Measurements from ENCODE around the gene MRPL22. TPM values are rescaled to one million over a fixed set of nuclear protein-coding genes. Genes with fewer than 3 reads are reported as not detected.

Gene MRPL22
- total and polyA plus RNA-seq, 2 donors (not counting 1 experiment from before 2014, with no cell fraction given): 17.8 to 42.6 TPM

DNA sequence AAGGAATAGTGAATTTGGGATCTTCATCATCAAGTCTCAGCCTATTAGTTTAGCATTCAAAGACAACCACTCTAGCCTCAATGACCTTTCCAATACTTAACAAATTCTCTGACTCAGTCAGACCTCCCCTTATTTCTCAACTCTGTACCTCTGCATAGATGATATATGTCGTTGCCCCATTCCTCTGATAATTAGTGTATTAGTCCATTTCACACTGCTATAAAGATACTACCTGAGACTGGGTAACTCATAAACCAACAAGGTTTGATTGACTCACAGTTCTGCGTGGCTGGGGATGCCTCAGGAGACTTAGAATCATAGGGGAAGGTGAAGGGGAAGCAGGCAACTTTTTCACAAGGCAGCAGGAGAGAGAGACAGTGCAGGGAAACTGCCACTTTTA is 8.9 kb downstream of the MRPL22 start:
- no peak for TF ChIP-seq EZH2 (IDR thresholded peaks at IDR 0.05; ENCODE audit: low read length, missing control alignments)
- TF ChIP-seq, protein P1, sequence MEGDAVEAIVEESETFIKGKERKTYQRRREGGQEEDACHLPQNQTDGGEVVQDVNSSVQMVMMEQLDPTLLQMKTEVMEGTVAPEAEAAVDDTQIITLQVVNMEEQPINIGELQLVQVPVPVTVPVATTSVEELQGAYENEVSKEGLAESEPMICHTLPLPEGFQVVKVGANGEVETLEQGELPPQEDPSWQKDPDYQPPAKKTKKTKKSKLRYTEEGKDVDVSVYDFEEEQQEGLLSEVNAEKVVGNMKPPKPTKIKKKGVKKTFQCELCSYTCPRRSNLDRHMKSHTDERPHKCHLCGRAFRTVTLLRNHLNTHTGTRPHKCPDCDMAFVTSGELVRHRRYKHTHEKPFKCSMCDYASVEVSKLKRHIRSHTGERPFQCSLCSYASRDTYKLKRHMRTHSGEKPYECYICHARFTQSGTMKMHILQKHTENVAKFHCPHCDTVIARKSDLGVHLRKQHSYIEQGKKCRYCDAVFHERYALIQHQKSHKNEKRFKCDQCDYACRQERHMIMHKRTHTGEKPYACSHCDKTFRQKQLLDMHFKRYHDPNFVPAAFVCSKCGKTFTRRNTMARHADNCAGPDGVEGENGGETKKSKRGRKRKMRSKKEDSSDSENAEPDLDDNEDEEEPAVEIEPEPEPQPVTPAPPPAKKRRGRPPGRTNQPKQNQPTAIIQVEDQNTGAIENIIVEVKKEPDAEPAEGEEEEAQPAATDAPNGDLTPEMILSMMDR (conservative IDR thresholded peaks at IDR 0.05 in 1 of 2, IDR thresholded peaks at IDR 0.05 in 1 of 2; ENCODE audit: low read depth in 1 of 2, low read length in 2 of 2): no peak
- no peaks in the 10 kb centered on the region for H4K20me1 ChIP-seq (ENCODE audit: control insufficient read depth, extremely low read depth, insufficient read depth, low read length)
- H2AFZ ChIP-seq (ENCODE audit: low read length): no peak overlapping the region
- H3K27me3 ChIP-seq (ENCODE audit: control insufficient read depth, insufficient read depth, low read length): no peaks in the 10 kb centered on the region
- H3K79me2 ChIP-seq (ENCODE audit: control insufficient read depth, insufficient read depth, low read length): peaks cover 21% of the 10 kb centered on the region
- DNase-seq (ENCODE audit: low read depth in 2 of 2): no peak
- H3K9ac ChIP-seq (ENCODE audit: insufficient read depth, low read length): no peak overlapping the region
- H3K27ac ChIP-seq (ENCODE audit: insufficient read depth, low read length): no peak overlapping the region
- H3K36me3 ChIP-seq (ENCODE audit: control insufficient read depth, insufficient read depth, low read length): no peaks in the 10 kb centered on the region
- no peaks in the 10 kb centered on the region for H3K4me1 ChIP-seq (ENCODE audit: control insufficient read depth, extremely low read depth, insufficient read depth, low read length)
- no peaks in the 10 kb centered on the region for H3K9me3 ChIP-seq (ENCODE audit: control insufficient read depth, insufficient read depth, low read depth, low read length)
- no peak overlapping the region for H3K4me2 ChIP-seq (ENCODE audit: extremely low read depth, insufficient read depth, low read length)
- H3K4me3 ChIP-seq (replicated peaks in 1 of 4; ENCODE audit: control extremely low read depth in 1 of 4, insufficient read depth in 1 of 4, low read depth in 3 of 4, low read length in 4 of 4): no peak overlapping the region

DNA sequence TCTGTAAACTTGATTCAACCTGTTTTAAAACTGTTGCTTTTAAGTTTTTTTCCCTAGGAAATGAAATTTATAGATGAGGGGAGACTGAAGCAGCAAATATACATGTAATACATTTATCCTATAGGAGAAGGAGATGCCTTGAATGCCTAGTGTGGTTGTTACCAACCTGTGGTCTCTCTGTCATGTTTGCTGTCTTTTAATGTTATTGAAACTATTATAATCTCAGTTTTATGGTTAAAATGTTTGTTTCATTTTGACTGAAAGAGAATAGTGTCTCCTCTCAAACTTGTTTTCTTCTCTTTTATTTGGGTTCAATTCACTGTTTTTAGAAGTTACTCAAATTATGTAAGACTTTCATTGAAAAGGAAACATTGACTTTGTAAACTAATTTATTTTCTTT is 15.8 kb downstream of the MRPL22 start:
- H3K27me3 ChIP-seq (ENCODE audit: control insufficient read depth, insufficient read depth, low read length): no peaks in the 10 kb centered on the region
- H3K4me2 ChIP-seq (ENCODE audit: extremely low read depth, insufficient read depth, low read length): no peak overlapping the region
- no peak overlapping the region for H3K9ac ChIP-seq (ENCODE audit: insufficient read depth, low read length)
- H3K4me3 ChIP-seq (replicated peaks in 1 of 4; ENCODE audit: control extremely low read depth in 1 of 4, insufficient read depth in 1 of 4, low read depth in 3 of 4, low read length in 4 of 4): no peak overlapping the region
- H2AFZ ChIP-seq (ENCODE audit: low read length): no peak overlapping the region
- H3K36me3 ChIP-seq (ENCODE audit: control insufficient read depth, insufficient read depth, low read length): peaks cover 3% of the 10 kb centered on the region
- H3K9me3 ChIP-seq (ENCODE audit: control insufficient read depth, insufficient read depth, low read depth, low read length): no peaks in the 10 kb centered on the region
- no peaks in the 10 kb centered on the region for H4K20me1 ChIP-seq (ENCODE audit: control insufficient read depth, extremely low read depth, insufficient read depth, low read length)
- TF ChIP-seq EZH2 (IDR thresholded peaks at IDR 0.05; ENCODE audit: low read length, missing control alignments): no peak
- TF ChIP-seq, protein P1 (conservative IDR thresholded peaks at IDR 0.05 in 1 of 2, IDR thresholded peaks at IDR 0.05 in 1 of 2; ENCODE audit: low read depth in 1 of 2, low read length in 2 of 2): no peak
- H3K79me2 ChIP-seq (ENCODE audit: control insufficient read depth, insufficient read depth, low read length): no peaks in the 10 kb centered on the region
- H3K4me1 ChIP-seq (ENCODE audit: control insufficient read depth, extremely low read depth, insufficient read depth, low read length): no peaks in the 10 kb centered on the region
- no peak for DNase-seq (ENCODE audit: low read depth in 2 of 2)
- no peak overlapping the region for H3K27ac ChIP-seq (ENCODE audit: insufficient read depth, low read length)

DNA sequence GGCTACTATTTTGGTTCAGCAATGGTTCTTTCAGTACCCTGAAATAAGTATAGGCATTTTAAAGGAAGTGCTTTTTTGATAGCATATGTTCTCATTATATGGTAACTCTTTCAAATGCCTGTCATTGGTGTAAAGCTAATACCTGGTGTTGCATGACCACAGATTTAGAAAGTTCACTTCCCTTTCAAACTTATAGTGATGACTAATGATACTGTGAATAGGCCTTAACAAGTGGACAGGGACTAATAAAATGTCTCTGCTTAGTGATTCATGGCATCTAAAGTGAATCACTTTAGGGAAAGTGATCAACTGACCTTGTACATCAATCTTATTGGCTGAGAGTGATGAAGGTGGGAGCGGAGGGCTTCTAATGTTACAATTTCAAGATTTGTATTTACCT is 21.6 kb downstream of the MRPL22 start:
- H3K79me2 ChIP-seq (ENCODE audit: control insufficient read depth, insufficient read depth, low read length): no peaks in the 10 kb centered on the region
- H3K36me3 ChIP-seq (ENCODE audit: control insufficient read depth, insufficient read depth, low read length): peaks cover 3% of the 10 kb centered on the region
- no peak overlapping the region for H2AFZ ChIP-seq (ENCODE audit: low read length)
- no peak overlapping the region for H3K4me2 ChIP-seq (ENCODE audit: extremely low read depth, insufficient read depth, low read length)
- TF ChIP-seq, protein P1 (conservative IDR thresholded peaks at IDR 0.05 in 1 of 2, IDR thresholded peaks at IDR 0.05 in 1 of 2; ENCODE audit: low read depth in 1 of 2, low read length in 2 of 2): no peak
- no peak for TF ChIP-seq EZH2 (IDR thresholded peaks at IDR 0.05; ENCODE audit: low read length, missing control alignments)
- no peak overlapping the region for H3K9ac ChIP-seq (ENCODE audit: insufficient read depth, low read length)
- H3K4me1 ChIP-seq (ENCODE audit: control insufficient read depth, extremely low read depth, insufficient read depth, low read length): no peaks in the 10 kb centered on the region
- no peaks in the 10 kb centered on the region for H4K20me1 ChIP-seq (ENCODE audit: control insufficient read depth, extremely low read depth, insufficient read depth, low read length)
- peak in 1 of 2 donors; percentile 48 for DNase-seq (ENCODE audit: low read depth in 2 of 2)
- no peak overlapping the region for H3K27ac ChIP-seq (ENCODE audit: insufficient read depth, low read length)
- no peak overlapping the region for H3K4me3 ChIP-seq (replicated peaks in 1 of 4; ENCODE audit: control extremely low read depth in 1 of 4, insufficient read depth in 1 of 4, low read depth in 3 of 4, low read length in 4 of 4)
- no peaks in the 10 kb centered on the region for H3K9me3 ChIP-seq (ENCODE audit: control insufficient read depth, insufficient read depth, low read depth, low read length)
- H3K27me3 ChIP-seq (ENCODE audit: control insufficient read depth, insufficient read depth, low read length): no peaks in the 10 kb centered on the region
